HG02763 (cell line): Measurements from ENCODE around the gene RPS6KA2.

Experiments used
- ATAC-seq: cut with Tn5 transposase; IDR thresholded peaks from one replicate; pipeline ENCODE4 v1.9.1; 2021; ENCODE audit warnings: mild to moderate bottlenecking, moderate library complexity; ENCODE audit not compliant: unreplicated experiment

Gene RPS6KA2

GRCh38 chr6:166473886-166474571, 153.0 kb downstream of the RPS6KA2 start:
- no peak for ATAC-seq

- no peak for ATAC-seq
Measured at GRCh38 chr6:166472636-166473035, 154.4 kb downstream of the RPS6KA2 start.

GRCh38 chr6:166471797-166472260, 155.2 kb downstream of the RPS6KA2 start:
- no peak for ATAC-seq

GRCh38 chr6:166470863-166471410, 156.1 kb downstream of the RPS6KA2 start:
- ATAC-seq: no peak

- no peak for ATAC-seq
Measured at GRCh38 chr6:166470029-166470862, 156.8 kb downstream of the RPS6KA2 start.

- ATAC-seq: no peak
Measured at GRCh38 chr6:166469426-166469961, 157.6 kb downstream of the RPS6KA2 start.

- ATAC-seq: no peak
Measured at GRCh38 chr6:166467436-166468000, 159.5 kb downstream of the RPS6KA2 start.

GRCh38 chr6:166466178-166467122, 160.6 kb downstream of the RPS6KA2 start:
- no peak for ATAC-seq

GRCh38 chr6:166465671-166466087, 161.4 kb downstream of the RPS6KA2 start:
- ATAC-seq: no peak

GRCh38 chr6:166465003-166465399, 162.1 kb downstream of the RPS6KA2 start:
- peak; percentile 42 for ATAC-seq

GRCh38 chr6:166464068-166465002, 162.7 kb downstream of the RPS6KA2 start:
- ATAC-seq: no peak

GRCh38 chr6:166463359-166464067, 163.5 kb downstream of the RPS6KA2 start:
- no peak for ATAC-seq

GRCh38 chr6:166462461-166463135, 164.5 kb downstream of the RPS6KA2 start:
- no peak for ATAC-seq

- no peak for ATAC-seq
Measured at GRCh38 chr6:166461821-166462460, 165.1 kb downstream of the RPS6KA2 start.

GRCh38 chr6:166460473-166461437, 166.3 kb downstream of the RPS6KA2 start:
- no peak for ATAC-seq

- ATAC-seq: no peak
Measured at GRCh38 chr6:166459906-166460305, 167.1 kb downstream of the RPS6KA2 start.
